IPS DF 4.7 (cell line): ENCODE data around the gene TSPAN18.

Source experiments
- DNase-seq: peaks from one replicate; pipeline ENCODE4 v3.0.0-alpha.2; 2013; ENCODE audit warnings: low spot score; ENCODE audit errors: extremely low read depth

The TSPAN18 gene

GRCh38 chr11:44957040-44957515 is 230.3 kb downstream of the TSPAN18 start:
- DNase-seq: no peak

- no peak for DNase-seq
Measured at GRCh38 chr11:44957776-44958564, 231.2 kb downstream of the TSPAN18 start.

GRCh38 chr11:44959064-44959463 is 232.3 kb downstream of the TSPAN18 start:
- DNase-seq: no peak

GRCh38 chr11:44960200-44960845 is 233.6 kb downstream of the TSPAN18 start:
- DNase-seq: no peak

- no peak for DNase-seq
Measured at GRCh38 chr11:44962464-44962863, 235.7 kb downstream of the TSPAN18 start.

GRCh38 chr11:44963136-44963535 is 236.4 kb downstream of the TSPAN18 start:
- no peak for DNase-seq

GRCh38 chr11:44963948-44964347 is 237.2 kb downstream of the TSPAN18 start:
- DNase-seq: no peak

GRCh38 chr11:44964526-44965209 is 237.9 kb downstream of the TSPAN18 start:
- DNase-seq: no peak

GRCh38 chr11:44966694-44967093 is 239.9 kb downstream of the TSPAN18 start:
- DNase-seq: no peak

- DNase-seq: no peak
Measured at GRCh38 chr11:44967930-44968496, 241.3 kb downstream of the TSPAN18 start.

- no peak for DNase-seq
Measured at GRCh38 chr11:44968510-44968909, 241.7 kb downstream of the TSPAN18 start.

- no peak for DNase-seq
Measured at GRCh38 chr11:44969651-44970252, 243.0 kb downstream of the TSPAN18 start.

- DNase-seq: no peak
Measured at GRCh38 chr11:44970293-44970692, 243.5 kb downstream of the TSPAN18 start.

- no peak for DNase-seq
Measured at GRCh38 chr11:44971185-44971584, 244.4 kb downstream of the TSPAN18 start.

GRCh38 chr11:44972746-44973435 is 246.1 kb downstream of the TSPAN18 start:
- no peak for DNase-seq

- no peak for DNase-seq
Measured at GRCh38 chr11:44973632-44974401, 247.1 kb downstream of the TSPAN18 start.

- no peak for DNase-seq
Measured at GRCh38 chr11:44974402-44975000, 247.7 kb downstream of the TSPAN18 start.

GRCh38 chr11:44976576-44976975 is 249.8 kb downstream of the TSPAN18 start:
- no peak for DNase-seq

- DNase-seq: no peak
Measured at GRCh38 chr11:44977493-44977984, 250.8 kb downstream of the TSPAN18 start.
